ENCODE measurements around the gene SEC14L2. TPM values are rescaled to one million over a fixed set of nuclear protein-coding genes. Genes with fewer than 3 reads are reported as not detected.

Gene SEC14L2
- total RNA-seq, 1 experiment from 2014 or later, result 8.2 TPM

- H3K23ac ChIP-seq (ENCODE audit: insufficient read length, low read depth, low read length), result no peak overlapping the region
- no CpG with 5 or more reads among the region's 4 CpGs for WGBS (ENCODE audit: extremely low coverage, insufficient read length, low lambda C conversion rate)
- no peak overlapping the region for H3K9ac ChIP-seq (ENCODE audit: extremely low read depth, insufficient read length, low read length)
- Mint-ChIP-seq H3K27ac (no peak overlapping the region), H3K36me3 (ENCODE audit: insufficient read depth in 1 of 3, low read depth in 3 of 3) (no peaks in the 10 kb centered on the region), H3K27me3 (ENCODE audit: low read depth) (peaks cover 15% of the 10 kb centered on the region), H3K4me3 (no peak overlapping the region), H3K4me1 (peaks cover 3 to 9% of the 10 kb centered on the region in 2 experiments; a peak in 3 of 4 replicates), H3K9me3 (no peaks in the 10 kb centered on the region)
- H3K9me3 ChIP-seq (ENCODE audit: control insufficient read depth, low read depth, low read length), result no peaks in the 10 kb centered on the region
- H4K20me1 ChIP-seq (ENCODE audit: control insufficient read depth, insufficient read depth, insufficient read length), result no peaks in the 10 kb centered on the region
- no peak overlapping the region for H2BK12ac ChIP-seq (ENCODE audit: insufficient read length, low read depth, low read length)
- H4K91ac ChIP-seq (ENCODE audit: insufficient read length, low read depth, low read length), result no peak overlapping the region
- H3K14ac ChIP-seq (ENCODE audit: insufficient read depth, low read length), result no peak overlapping the region
- no peak overlapping the region for H2AK5ac ChIP-seq (ENCODE audit: insufficient read length, low read length)
- H4K8ac ChIP-seq (replicated peaks; ENCODE audit: insufficient read length, low read depth, low read length), result no peak overlapping the region
- H3K79me2 ChIP-seq (ENCODE audit: insufficient read depth, low read length), result no peaks in the 10 kb centered on the region
- DNase-seq, result no peak
- no peak overlapping the region for H2AFZ ChIP-seq (ENCODE audit: low read length)
- no peak overlapping the region for H2BK5ac ChIP-seq (ENCODE audit: insufficient read length, low read length)
- H3K79me1 ChIP-seq (ENCODE audit: insufficient read depth, low read depth, low read length, poor library complexity, severe bottlenecking), result no peaks in the 10 kb centered on the region
- TF ChIP-seq CTCF (conservative IDR thresholded peaks at IDR 0.05), result no peak
- no peaks in the 10 kb centered on the region for H3K27me3 ChIP-seq (ENCODE audit: insufficient read depth, low read length)
- no peak overlapping the region for H4K5ac ChIP-seq (ENCODE audit: insufficient read length, low read depth, low read length)
- no peak overlapping the region for H3K18ac ChIP-seq (ENCODE audit: insufficient read length, low read depth, low read length)
- H3K4ac ChIP-seq (ENCODE audit: low read depth, low read length), result no peak overlapping the region
- H2BK120ac ChIP-seq (ENCODE audit: low read depth, low read length, poor library complexity, severe bottlenecking), result no peak overlapping the region
- H3K4me2 ChIP-seq (ENCODE audit: insufficient read depth, insufficient read length, low read length), result no peak overlapping the region
- H3T11ph ChIP-seq (ENCODE audit: low read length), result no peak overlapping the region
- H3K4me1 ChIP-seq (ENCODE audit: insufficient read depth, low read length), result no peaks in the 10 kb centered on the region
- H3K27ac ChIP-seq (ENCODE audit: insufficient read length, low read depth, low read length), result no peak overlapping the region
- H2BK15ac ChIP-seq (ENCODE audit: low read depth, low read length), result no peak overlapping the region
- H3K56ac ChIP-seq (ENCODE audit: insufficient read length, low read depth, low read length), result no peak overlapping the region
- H2BK20ac ChIP-seq (ENCODE audit: low read depth, low read length, poor library complexity, severe bottlenecking), result no peak overlapping the region
- H3K23me2 ChIP-seq (ENCODE audit: insufficient read length, low read depth, low read length, poor library complexity, severe bottlenecking), result no peaks in the 10 kb centered on the region
These were observed 62.6 kb downstream of the SEC14L2 start for GRCh38 chr22:30459181-30460052.
